Parathyroid adenoma (tissue), 2 donors: ENCODE results near the gene NADK.
"Not testable (repeated sequence)": the region's sequence is repeated elsewhere in the genome, so short reads cannot be mapped to it uniquely, and the experiment has no call there.

Experiments used
- H2AFZ ChIP-seq: fragments of 300-600 bp; sonication (generic); one replicate; pipeline ENCODE4 v1.7.0; 2017; ENCODE audit warnings: antibody characterized with exemption, mild to moderate bottlenecking
- H3K27ac ChIP-seq: fragments of 300-600 bp; sonication (generic); one replicate; pipeline ENCODE4 v1.7.0; 2017
- H3K27me3 ChIP-seq: fragments of 300-600 bp; sonication (generic); one replicate; pipeline ENCODE4 v1.7.0; 2017; ENCODE audit warnings: low read length; ENCODE audit not compliant: control insufficient read depth, insufficient read depth
- H3K36me3 ChIP-seq: fragments of 300-600 bp; sonication (generic); one replicate; pipeline ENCODE4 v1.7.0; 2017; ENCODE audit warnings: low read length; ENCODE audit not compliant: control insufficient read depth, insufficient read depth
- H3K4me1 ChIP-seq: fragments of 300-600 bp; sonication (generic); one replicate; pipeline ENCODE4 v1.7.0; 2017; ENCODE audit warnings: control low read depth
- H3K4me2 ChIP-seq: fragments of 300-600 bp; sonication (generic); one replicate; pipeline ENCODE4 v1.7.0; 2017; ENCODE audit warnings: low read length
- H3K4me3 ChIP-seq: fragments of 300-600 bp; sonication (generic); one replicate; pipeline ENCODE4 v1.7.0; 2017; ENCODE audit warnings: low read depth, low read length
- H3K79me2 ChIP-seq: fragments of 300-600 bp; sonication (generic); one replicate; pipeline ENCODE4 v1.7.0; 2017; ENCODE audit warnings: control low read depth
- H3K9ac ChIP-seq: fragments of 300-600 bp; sonication (generic); one replicate; pipeline ENCODE4 v1.7.0; 2017; ENCODE audit warnings: mild to moderate bottlenecking
- H3K9me3 ChIP-seq: fragments of 300-600 bp; sonication (generic); one replicate; pipeline ENCODE4 v1.7.0; 2017; ENCODE audit warnings: low read length; ENCODE audit not compliant: control insufficient read depth
- CTCF ChIP-seq: fragments of 300-600 bp; sonication (generic); IDR thresholded peaks from one replicate; pipeline ENCODE4 v1.7.0; 2017; ENCODE audit warnings: antibody characterized with exemption, mild to moderate bottlenecking
- donor health status: primary hyperparathyroidism.

NADK gene

GRCh38 chr1:1703796-1704195 lies 74.5 kb downstream of the NADK start:
- no peak for TF ChIP-seq CTCF
- Histone ChIP-seq H3K9ac (no peak overlapping the region), H3K27ac (no peak overlapping the region), H3K36me3 (no peaks in the 10 kb centered on the region), H3K27me3 (no peaks in the 10 kb centered on the region), H3K4me2 (no peak overlapping the region), H3K9me3 (no peaks in the 10 kb centered on the region), H3K4me3 (no peak overlapping the region), H3K4me1 (no peaks in the 10 kb centered on the region), H2AFZ (no peak overlapping the region), H3K79me2 (no peaks in the 10 kb centered on the region)

GRCh38 chr1:1702506-1702905 lies 75.8 kb downstream of the NADK start:
- H2AFZ ChIP-seq, H3K4me1 ChIP-seq, H3K4me2 ChIP-seq, H3K9ac ChIP-seq, H3K79me2 ChIP-seq, H3K36me3 ChIP-seq, H3K4me3 ChIP-seq, H3K9me3 ChIP-seq, H3K27ac ChIP-seq, H3K27me3 ChIP-seq: not testable (repeated sequence)
